Measurements from ENCODE around the gene ZNF441. TPM values are rescaled to one million over a fixed set of nuclear protein-coding genes. Genes with fewer than 3 reads are reported as not detected.

The ZNF441 gene
- total and polyA plus RNA-seq, 7 experiments from 2014 or later: 3.9 to 23.8 (median 6.8) TPM

GRCh38 chr19:11784356-11784755, 17.6 kb downstream of the ZNF441 start:
- no peak overlapping the region for H3K4me3 ChIP-seq (ENCODE audit: low read length)
- peaks cover 24 to 42% (median 36%) of the 10 kb centered on the region in 5 donors for H3K36me3 Mint-ChIP-seq
- no peaks in the 10 kb centered on the region for H3K4me1 Mint-ChIP-seq
- CTCF ChIA-PET: no interaction called here
- peaks cover 6 to 96% (median 59%) of the 10 kb centered on the region in 11 donors for H3K9me3 Mint-ChIP-seq
- POLR2A ChIA-PET: no interaction called here
- H3K4me1 ChIP-seq (ENCODE audit: control insufficient read depth in 2 of 2, insufficient read depth in 2 of 2, low read length in 2 of 2): no peaks in the 10 kb centered on the region
- H3K36me3 ChIP-seq (ENCODE audit: control insufficient read depth in 2 of 3, insufficient read depth in 3 of 3, low read length in 3 of 3): peaks cover 9 to 23% (median 12%) of the 10 kb centered on the region in 3 experiments
- H3K27me3 ChIP-seq (ENCODE audit: control insufficient read depth in 2 of 2, insufficient read depth in 2 of 2, low read length in 2 of 2): no peaks in the 10 kb centered on the region
- ATAC-seq (no peak), DNase-seq (no peak)
- H3K4me3 Mint-ChIP-seq: no peak overlapping the region
- intact Hi-C loops (cut with micrococcal nuclease): no loop called here
- no peak overlapping the region for H3K27ac ChIP-seq (ENCODE audit: low read depth, low read length)
- H3K27ac Mint-ChIP-seq: no peak overlapping the region
- peaks cover 11 to 89% (median 25%) of the 10 kb centered on the region in 3 experiments for H3K9me3 ChIP-seq (ENCODE audit: control insufficient read depth in 2 of 3, low read length in 3 of 3)
- no peaks in the 10 kb centered on the region for H3K27me3 Mint-ChIP-seq

DNA sequence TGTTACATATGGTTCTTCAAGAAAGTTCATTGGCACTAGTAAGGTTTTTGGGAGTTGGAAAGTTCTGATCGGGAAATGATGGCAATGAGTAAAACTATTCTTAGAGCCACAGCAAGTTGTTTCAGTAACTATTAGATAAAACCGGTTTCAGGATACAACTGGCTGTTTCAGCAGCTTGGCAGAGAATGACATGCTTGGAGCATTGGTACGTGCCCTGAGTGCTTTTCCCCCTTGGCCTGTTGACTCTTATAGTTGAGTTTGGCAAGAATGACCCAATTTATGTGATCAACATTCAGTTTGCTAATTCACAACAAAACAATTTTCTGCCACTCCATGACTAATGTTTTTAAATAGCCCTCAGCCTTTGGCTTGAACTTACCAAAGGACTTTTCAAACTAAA, 20.7 kb downstream of the ZNF441 start:
- Histone ChIP-seq H3K9me3 (ENCODE audit: control insufficient read depth in 2 of 3, low read length in 3 of 3) (peaks cover 4 to 71% (median 6%) of the 10 kb centered on the region in 3 experiments), H3K27me3 (ENCODE audit: control insufficient read depth in 2 of 2, insufficient read depth in 2 of 2, low read length in 2 of 2) (no peaks in the 10 kb centered on the region), H3K27ac (ENCODE audit: low read depth, low read length) (no peak overlapping the region), H3K36me3 (ENCODE audit: control insufficient read depth in 2 of 3, insufficient read depth in 3 of 3, low read length in 3 of 3) (no peaks in the 10 kb centered on the region), H3K4me3 (ENCODE audit: low read length) (no peak overlapping the region), H3K4me1 (ENCODE audit: control insufficient read depth in 2 of 2, insufficient read depth in 2 of 2, low read length in 2 of 2) (no peaks in the 10 kb centered on the region)
- POLR2A ChIA-PET: no interaction called here
- ATAC-seq: no peak
- Mint-ChIP-seq H3K4me1 (no peaks in the 10 kb centered on the region), H3K9me3 (peaks cover 6 to 92% (median 56%) of the 10 kb centered on the region in 11 donors), H3K36me3 (peaks cover 9 to 31% (median 14%) of the 10 kb centered on the region in 5 donors), H3K27me3 (no peaks in the 10 kb centered on the region), H3K27ac (no peak overlapping the region), H3K4me3 (no peak overlapping the region)
- DNase-seq: no peak
- CTCF ChIA-PET: no interaction called here
- intact Hi-C loops (cut with micrococcal nuclease): no loop called here

GRCh38 chr19:11792942-11793341, 26.1 kb downstream of the ZNF441 start:
- intact Hi-C loops (cut with micrococcal nuclease): loop anchor here in 1 of 2 donors (10.0 kb wide), 1 partner anchor 872 kb away; the partner anchor contains the start of genes MAN2B1 and WDR83
- Histone ChIP-seq H3K36me3 (ENCODE audit: control insufficient read depth in 2 of 3, insufficient read depth in 3 of 3, low read length in 3 of 3) (no peaks in the 10 kb centered on the region), H3K27ac (ENCODE audit: low read depth, low read length) (no peak overlapping the region), H3K9me3 (ENCODE audit: control insufficient read depth in 2 of 3, low read length in 3 of 3) (peaks cover 0 to 25% (median 6%) of the 10 kb centered on the region in 3 experiments), H3K4me3 (ENCODE audit: low read length) (no peak overlapping the region), H3K27me3 (ENCODE audit: control insufficient read depth in 2 of 2, insufficient read depth in 2 of 2, low read length in 2 of 2) (no peaks in the 10 kb centered on the region), H3K4me1 (ENCODE audit: control insufficient read depth in 2 of 2, insufficient read depth in 2 of 2, low read length in 2 of 2) (peaks cover 6 to 8% of the 10 kb centered on the region in 2 donors)
- no peak for ATAC-seq
- Mint-ChIP-seq H3K4me1 (peaks cover 8 to 10% (median 9%) of the 10 kb centered on the region in 7 donors), H3K27me3 (no peaks in the 10 kb centered on the region), H3K36me3 (peaks cover 0 to 14% (median 0%) of the 10 kb centered on the region in 5 donors), H3K27ac (no peak overlapping the region), H3K9me3 (peaks cover 0 to 42% (median 24%) of the 10 kb centered on the region in 11 donors), H3K4me3 (no peak overlapping the region)
- ChIA-PET POLR2A (no interaction called here), CTCF (no interaction called here)
- no peak for DNase-seq

DNA sequence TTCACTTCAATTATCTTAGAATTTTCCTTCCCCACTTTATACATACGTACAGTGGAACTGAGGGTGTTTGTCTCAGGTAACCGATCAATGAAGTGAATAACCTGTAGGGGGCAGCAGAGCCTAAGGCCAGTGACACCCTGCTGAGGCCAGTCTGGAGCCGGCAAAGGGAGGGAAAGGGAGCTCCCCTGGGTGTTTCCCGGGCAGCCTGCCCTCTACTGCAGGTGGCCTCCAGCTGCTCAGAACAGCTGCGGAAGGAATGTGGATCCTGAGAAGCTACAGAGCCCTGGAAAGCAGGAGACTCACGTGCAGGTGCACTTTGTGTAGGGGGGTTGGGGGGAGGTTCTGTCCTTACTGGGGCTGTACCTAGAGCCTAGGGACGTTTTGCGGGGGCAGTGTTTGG, 30.7 kb downstream of the ZNF441 start:
- H3K9me3 Mint-ChIP-seq: peaks cover 0 to 17% (median 7%) of the 10 kb centered on the region in 11 donors
- DNase-seq (peak; percentile 46 to 85 (median 81)), ATAC-seq (peak; percentile 83)
- ChIA-PET CTCF (interaction anchor here (0.6 to 6.1 kb wide), 26 partner anchors 16 to 1394 kb away, joined by 3 to 54 read pairs (median 4); partner anchors contain the start of genes ZNF20, ZNF440, ZNF490 and ZNF700), POLR2A (interaction anchor here (0.7 to 2.0 kb wide), 10 partner anchors 14 to 191 kb away, joined by 3 to 12 read pairs (median 6); partner anchors contain the start of genes ZNF440, ZNF441, ZNF700 and ZNF763)
- H3K4me1 ChIP-seq (ENCODE audit: control insufficient read depth in 2 of 2, insufficient read depth in 2 of 2, low read length in 2 of 2): peaks cover 8 to 12% of the 10 kb centered on the region in 2 donors
- peak overlapping the region; percentile 82 to 95 (median 92) for H3K4me3 Mint-ChIP-seq
- peaks cover 14 to 28% (median 20%) of the 10 kb centered on the region in 7 donors for H3K4me1 Mint-ChIP-seq
- no peaks in the 10 kb centered on the region for H3K27me3 ChIP-seq (ENCODE audit: control insufficient read depth in 2 of 2, insufficient read depth in 2 of 2, low read length in 2 of 2)
- H3K27ac ChIP-seq (ENCODE audit: low read depth, low read length): no peak overlapping the region
- no peaks in the 10 kb centered on the region for H3K9me3 ChIP-seq (ENCODE audit: control insufficient read depth in 2 of 3, low read length in 3 of 3)
- peaks cover 0 to 9% (median 3%) of the 10 kb centered on the region in 5 donors for H3K36me3 Mint-ChIP-seq
- no peaks in the 10 kb centered on the region for H3K27me3 Mint-ChIP-seq
- H3K36me3 ChIP-seq (ENCODE audit: control insufficient read depth in 2 of 3, insufficient read depth in 3 of 3, low read length in 3 of 3): no peaks in the 10 kb centered on the region
- peak overlapping the region; percentile 71 for H3K4me3 ChIP-seq (ENCODE audit: low read length)
- peak overlapping the region in 7 of 9 donors; percentile 12 to 94 (median 84) for H3K27ac Mint-ChIP-seq
- intact Hi-C loops (cut with micrococcal nuclease): loop anchor here (1.0 to 10.0 kb wide), 8 partner anchors 59 to 867 kb away; partner anchors contain the start of genes ZNF823 (in 2 of the 2), MAN2B1 (in 1 of the 2) and WDR83 (in 1 of the 2)

DNA sequence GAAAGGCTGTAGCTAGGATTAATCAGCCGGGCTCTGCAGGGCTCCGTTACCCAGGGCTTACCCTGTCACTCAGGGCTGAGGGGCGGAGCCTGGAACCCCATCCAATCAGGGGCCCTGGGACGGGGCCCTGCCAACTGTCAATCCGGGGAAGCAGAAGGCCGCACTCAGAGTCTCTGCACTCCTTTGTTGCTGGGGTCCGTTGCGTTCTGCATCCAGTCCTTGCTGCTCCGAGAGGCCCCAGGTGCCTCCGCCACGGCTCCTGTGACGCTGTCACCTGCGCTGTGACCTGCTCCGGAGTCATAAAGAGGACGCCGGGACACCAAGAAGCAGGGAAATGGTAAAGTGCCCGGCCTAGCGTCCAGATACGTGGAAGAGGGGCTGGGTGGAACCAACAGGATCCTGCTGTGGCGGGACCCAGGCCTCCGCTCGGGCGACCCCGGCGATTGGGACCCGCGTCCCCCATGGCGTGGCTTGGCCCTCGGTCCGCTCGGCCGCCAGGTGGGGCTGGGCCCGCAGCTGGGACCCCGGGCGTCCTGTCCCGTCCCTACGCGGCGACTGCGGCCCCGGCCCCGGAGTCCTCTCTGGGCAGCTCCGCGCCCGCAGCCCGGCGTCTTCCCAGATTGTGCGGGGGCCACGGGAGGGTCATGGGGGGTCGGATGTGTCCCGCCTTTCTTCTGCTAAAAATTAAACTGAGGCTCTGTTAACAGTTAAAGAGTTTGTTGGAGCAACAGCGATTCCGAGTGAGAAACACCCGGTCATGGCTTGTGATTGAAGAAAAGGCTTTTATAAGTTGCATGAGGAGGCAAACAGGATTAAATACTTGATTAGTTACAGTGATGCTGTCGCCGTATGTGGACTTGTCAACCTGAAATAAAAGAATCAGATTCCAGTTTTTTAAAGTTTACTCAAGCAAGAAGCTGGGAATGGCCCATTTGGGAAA, 31.9 kb downstream of the ZNF441 start, which contains the start of gene ZNF491:
TSS of gene ZNF491 (plus strand) at position 133 of the 940 bp plus-strand sequence. CDS start 7,431 bp downstream, outside the sequence.
- peak within 1 kb of the TSS; percentile 71 for H3K4me3 ChIP-seq (ENCODE audit: low read length)
- Mint-ChIP-seq H3K27me3 (no peaks in the 10 kb centered on the region), H3K4me3 (peak within 1 kb of the TSS; percentile 82 to 95 (median 92)), H3K9me3 (peaks cover 0 to 21% (median 10%) of the 10 kb centered on the region in 11 donors), H3K27ac (peak within 1 kb of the TSS; percentile 45 to 94 (median 91)), H3K36me3 (peaks cover 5 to 13% (median 6%) of the 10 kb centered on the region in 5 donors), H3K4me1 (peaks cover 12 to 29% (median 20%) of the 10 kb centered on the region in 7 donors)
- H3K9me3 ChIP-seq (ENCODE audit: control insufficient read depth in 2 of 3, low read length in 3 of 3): peaks cover 0 to 4% (median 4%) of the 10 kb centered on the region in 3 experiments
- peaks cover 8 to 12% of the 10 kb centered on the region in 2 donors for H3K4me1 ChIP-seq (ENCODE audit: control insufficient read depth in 2 of 2, insufficient read depth in 2 of 2, low read length in 2 of 2)
- intact Hi-C loops (cut with micrococcal nuclease): loop anchor here (1.0 to 10.0 kb wide), 10 partner anchors 16 to 866 kb away; partner anchors contain the start of genes ZNF440 (in 2 of the 2), MAN2B1 (in 1 of the 2), WDR83 (in 1 of the 2) and ZNF439 (in 1 of the 2)
- DNase-seq (peak; percentile 66 to 84 (median 79)), ATAC-seq (peak; percentile 98)
- H3K27ac ChIP-seq (ENCODE audit: low read depth, low read length): peak within 1 kb of the TSS; percentile 82
- POLR2A ChIA-PET: interaction anchor here (1.0 to 2.0 kb wide), 8 partner anchors 13 to 190 kb away, joined by 3 to 12 read pairs (median 6); partner anchors contain the start of genes ZNF440, ZNF441, ZNF700 and ZNF763
- H3K36me3 ChIP-seq (ENCODE audit: control insufficient read depth in 2 of 3, insufficient read depth in 3 of 3, low read length in 3 of 3): no peaks in the 10 kb centered on the region
- no peaks in the 10 kb centered on the region for H3K27me3 ChIP-seq (ENCODE audit: control insufficient read depth in 2 of 2, insufficient read depth in 2 of 2, low read length in 2 of 2)
- CTCF ChIA-PET: interaction anchor here (0.9 to 6.1 kb wide), 16 partner anchors 9 to 812 kb away, joined by 3 to 54 read pairs (median 5); partner anchors contain the start of genes ZNF20, ZNF440, ZNF490 and ZNF791
